ENCODE results near the gene ADGRV1.

Gene ADGRV1

DNA sequence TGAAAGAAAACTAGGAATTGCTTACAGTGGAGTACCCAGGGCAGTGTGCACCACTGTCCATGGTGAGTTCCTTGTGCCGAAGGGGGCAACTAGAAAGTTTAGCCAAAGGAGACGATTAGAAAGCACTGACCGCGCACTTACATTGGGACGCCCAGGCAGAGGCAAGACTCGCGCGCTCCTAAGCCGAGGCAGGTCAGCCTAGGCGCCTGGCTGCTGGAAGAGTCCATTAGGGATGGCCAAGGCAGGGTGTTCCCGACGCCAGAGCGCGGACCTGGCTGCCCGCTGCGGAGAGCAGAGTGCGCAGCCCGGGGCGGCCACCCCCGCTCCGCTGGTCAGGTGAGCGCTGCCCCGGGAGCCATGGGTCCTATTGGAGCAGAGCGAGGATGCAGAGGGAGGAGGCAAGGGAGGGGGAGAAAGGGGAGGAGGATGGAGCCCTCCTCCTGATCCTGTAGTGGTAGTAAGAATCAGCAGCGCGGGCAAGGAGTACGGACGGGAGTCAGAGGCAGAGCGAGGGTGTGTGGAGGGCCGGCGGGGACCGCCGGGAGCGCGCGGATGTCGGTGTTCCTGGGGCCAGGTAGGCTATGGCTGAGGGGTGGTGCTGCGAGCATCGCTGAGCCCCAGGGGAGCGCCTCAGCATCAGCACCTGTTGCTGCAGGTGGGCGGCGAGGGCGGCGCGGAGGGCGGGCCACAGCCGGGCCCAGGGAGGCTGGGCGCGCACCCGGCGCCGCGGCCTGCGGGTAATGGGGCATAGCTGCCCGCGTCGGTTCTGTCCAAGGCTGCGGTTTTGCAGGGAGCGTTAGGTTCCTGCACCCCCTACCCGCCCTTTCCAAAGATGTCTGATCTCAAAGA lies at the start of gene ADGRV1:
TSS of gene ADGRV1 (plus strand) at position 454 of the 849 bp plus-strand sequence. CDS start at position 553, 99 bp downstream.
- DNase-seq = peak; percentile 80 to 87

GRCh38 chr5:90510438-90510837 lies 48.2 kb upstream of the ADGRV1 start:
- no peak for DNase-seq

- DNase-seq = no peak
These were observed 44.1 kb upstream of the ADGRV1 start for GRCh38 chr5:90514520-90514919.

- no peak for DNase-seq
These were observed 39.9 kb upstream of the ADGRV1 start for GRCh38 chr5:90518661-90519060.

GRCh38 chr5:90519081-90519480 lies 39.5 kb upstream of the ADGRV1 start:
- no peak for DNase-seq

GRCh38 chr5:90528601-90529193 lies 29.9 kb upstream of the ADGRV1 start:
- peak in 1 of 2 experiments; percentile 13 for DNase-seq

- DNase-seq = peak; percentile 86 to 94
These were observed 29.2 kb upstream of the ADGRV1 start, which contains the start of gene LYSMD3 for GRCh38 chr5:90529194-90529938. Gene LYSMD3, minus strand, starts transcription at chr5:90529584. Its CDS starts 4,295 bp downstream, at chr5:90525289.

- peak; percentile 50 to 72 for DNase-seq
These were observed 28.5 kb upstream of the ADGRV1 start for GRCh38 chr5:90529939-90530677.

DNA sequence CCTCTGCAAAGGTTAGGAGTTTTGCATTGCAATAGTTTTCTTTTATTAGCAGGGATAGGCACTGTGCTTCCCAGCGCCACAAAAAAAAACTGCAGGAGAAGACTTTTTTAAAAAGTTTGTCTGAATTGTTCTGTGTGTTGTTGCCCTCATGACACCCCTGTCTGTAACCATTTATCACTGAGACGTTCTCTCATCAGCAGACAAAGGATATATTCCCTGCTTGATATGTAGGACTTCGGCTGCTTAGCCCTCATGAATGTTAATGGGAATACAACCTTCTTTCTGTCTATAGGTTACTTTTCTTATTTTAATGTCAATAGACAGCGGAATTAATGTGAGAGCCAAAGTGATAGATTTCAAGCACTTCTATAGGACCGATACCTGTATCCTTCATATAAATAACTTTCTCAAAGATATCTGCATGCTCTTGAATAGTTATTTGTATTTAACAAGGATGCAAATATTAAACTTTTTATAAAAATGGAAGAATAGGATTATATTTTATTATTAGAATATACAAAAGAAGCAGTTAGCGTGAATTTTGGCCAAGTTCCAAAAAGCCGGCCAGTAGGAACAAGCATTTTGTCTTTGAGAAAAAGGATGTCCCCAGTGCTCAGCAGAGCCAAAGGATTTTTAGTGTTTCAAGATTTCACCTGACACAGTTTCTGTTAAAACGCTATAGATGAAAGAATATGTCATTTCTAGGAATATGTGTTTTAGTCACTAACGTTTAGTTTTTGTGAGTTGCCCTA lies 27.7 kb upstream of the ADGRV1 start:
- no peak for DNase-seq

- DNase-seq = no peak
These were observed 24.8 kb upstream of the ADGRV1 start for GRCh38 chr5:90533794-90534193.

GRCh38 chr5:90534922-90535321 lies 23.7 kb upstream of the ADGRV1 start:
- DNase-seq = no peak

GRCh38 chr5:90542827-90543519 lies 15.6 kb upstream of the ADGRV1 start:
- no peak for DNase-seq

- no peak for DNase-seq
These were observed 13.1 kb upstream of the ADGRV1 start for GRCh38 chr5:90545511-90545910.

DNA sequence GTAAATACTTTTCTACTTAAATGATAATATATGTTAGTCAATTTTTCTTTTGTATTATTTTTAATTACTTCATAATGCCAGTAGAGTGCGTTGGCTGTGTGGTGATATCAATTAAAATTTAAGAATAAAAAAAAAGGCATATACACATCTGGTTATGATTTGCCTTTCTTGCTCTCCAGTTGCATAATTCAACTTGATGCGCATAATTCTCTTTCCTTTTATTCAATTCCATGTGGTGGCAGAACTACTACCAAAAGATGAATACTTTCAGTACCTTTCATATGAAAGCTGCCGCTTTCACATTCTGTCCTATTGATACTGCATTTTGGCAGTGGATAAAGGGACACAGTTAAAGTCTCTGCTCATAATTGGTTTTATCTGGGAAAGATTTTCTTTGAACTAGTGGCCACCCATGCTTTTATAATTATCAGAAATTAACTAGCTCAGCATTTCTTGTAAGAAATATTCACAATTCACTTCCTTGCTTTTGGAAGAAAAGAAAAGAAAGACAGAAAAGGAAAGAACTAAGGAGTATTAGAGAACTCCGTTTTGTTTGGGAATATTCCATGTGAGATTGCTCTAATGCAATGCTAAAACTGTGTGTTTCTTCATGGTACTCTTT lies 12.3 kb upstream of the ADGRV1 start:
- no peak for DNase-seq

DNA sequence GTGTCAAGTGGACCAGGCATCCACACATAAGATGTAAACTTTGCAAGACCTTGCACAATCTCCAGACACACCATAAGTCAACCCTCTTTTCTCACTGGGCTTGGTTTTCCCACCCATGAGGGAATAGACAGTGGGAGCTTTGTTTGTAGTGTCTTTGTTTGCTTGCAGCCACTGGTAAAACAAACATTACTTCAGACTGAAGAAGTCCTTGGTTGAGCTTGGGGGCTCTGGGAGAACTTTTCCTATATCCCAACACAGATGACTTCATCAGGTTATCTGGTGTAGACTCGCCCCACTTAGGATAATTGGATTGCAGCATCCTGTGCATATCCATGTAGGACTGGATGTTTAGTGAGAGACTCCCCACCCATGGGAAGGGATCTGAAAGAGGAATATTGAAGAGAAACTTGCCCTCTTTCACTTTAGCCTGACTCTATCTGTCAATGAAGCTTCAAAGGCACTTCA lies 11.5 kb upstream of the ADGRV1 start:
- DNase-seq = no peak

GRCh38 chr5:90548069-90548593 lies 10.5 kb upstream of the ADGRV1 start:
- peak; percentile 18 to 49 for DNase-seq

- DNase-seq = no peak
These were observed 9.4 kb upstream of the ADGRV1 start for GRCh38 chr5:90549223-90549622.

GRCh38 chr5:90549729-90550275 lies 8.8 kb upstream of the ADGRV1 start:
- DNase-seq = no peak

DNA sequence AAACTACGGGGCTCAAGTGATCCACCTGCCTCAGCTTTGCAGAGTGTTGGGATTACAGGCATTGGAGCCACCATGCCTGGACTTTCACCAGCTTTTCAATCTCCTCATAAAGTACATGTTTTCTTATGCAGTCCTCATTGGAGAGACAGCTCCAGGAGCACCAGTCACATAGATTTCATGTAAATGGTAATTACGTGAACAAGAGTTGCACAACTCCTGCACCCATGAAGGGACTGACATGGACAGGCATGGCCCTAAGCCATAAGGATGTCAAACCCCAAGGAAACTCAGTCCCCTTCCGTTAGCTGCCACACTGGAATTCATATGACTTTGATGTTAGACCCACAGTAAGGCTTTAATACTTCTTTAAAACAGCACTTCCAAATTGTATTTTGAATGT lies 7.6 kb upstream of the ADGRV1 start:
- no peak for DNase-seq

DNA sequence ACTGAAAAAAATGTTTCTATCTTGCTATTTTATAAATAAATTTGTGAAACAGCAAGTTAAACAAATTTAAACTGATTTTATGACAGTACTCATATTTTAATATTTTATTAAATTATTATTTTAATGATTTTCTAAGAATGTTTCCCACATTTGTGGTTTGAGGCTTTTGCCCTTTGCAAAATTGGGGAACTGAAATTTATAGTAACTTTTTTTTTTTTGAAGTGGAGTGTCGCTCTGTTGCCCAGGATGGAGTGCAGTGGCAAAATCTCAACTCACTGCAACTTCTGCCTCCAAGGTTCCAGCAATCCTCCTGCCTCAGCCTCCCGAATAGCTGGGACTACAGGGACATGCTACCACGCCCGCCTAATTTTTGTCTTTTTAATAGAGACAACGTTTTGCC lies 7.2 kb upstream of the ADGRV1 start:
- DNase-seq = no peak
